ENCODE measurements around the gene MAML2. TPM values are rescaled to one million over a fixed set of nuclear protein-coding genes. Genes with fewer than 3 reads are reported as not detected.

Gene MAML2
- total RNA-seq, 1 experiment from 2014 or later, result 28.3 TPM

GRCh38 chr11:96157517-96157873, 185.5 kb downstream of the MAML2 start:
- TF ChIP-seq EZH2 (IDR thresholded peaks at IDR 0.05; ENCODE audit: low read depth), result no peak
- no peak for TF ChIP-seq CTCF (conservative IDR thresholded peaks at IDR 0.05)
- peak in 1 of 2 experiments; percentile 33 for DNase-seq
- Histone ChIP-seq H2AFZ (no peak overlapping the region), H3K4me2 (peak overlapping the region; percentile 37), H3K9me3 (ENCODE audit: insufficient read depth, low read depth) (no peaks in the 10 kb centered on the region), H3K9me2 (ENCODE audit: insufficient read depth) (no peaks in the 10 kb centered on the region), H3F3A (ENCODE audit: insufficient read depth, low read depth) (peaks cover 40% of the 10 kb centered on the region), H3K27me3 (ENCODE audit: insufficient read depth, low read depth) (no peaks in the 10 kb centered on the region), H3K4me1 (replicated peaks; ENCODE audit: insufficient read depth) (peaks cover 45% of the 10 kb centered on the region), H3K79me2 (ENCODE audit: low read depth) (peaks cover 83% of the 10 kb centered on the region), H3K4me3 (no peak overlapping the region), H4K20me1 (ENCODE audit: insufficient read depth) (no peaks in the 10 kb centered on the region), H3K36me3 (ENCODE audit: low read depth) (peaks cover 8% of the 10 kb centered on the region; the same call in 1 of the 2 replicates), H3K27ac (peak overlapping the region; percentile 73)
- ChIA-PET CTCF (no interaction called here), POLR2A (ENCODE audit: unreplicated experiment) (no interaction called here)
- intact Hi-C loops (cut with micrococcal nuclease; ENCODE audit: unreplicated experiment), result no loop called here
- no TSS peak for BruUV-seq (replicated peaks)

- ChIA-PET POLR2A (ENCODE audit: unreplicated experiment) (interaction anchor here (0.5 to 0.8 kb wide), 4 partner anchors 52 to 118 kb away, joined by 3 to 14 read pairs (median 8); no protein-coding TSS in a partner anchor), CTCF (interaction anchor here (0.5 to 1.3 kb wide), 5 partner anchors 72 to 187 kb away, joined by 3 to 15 read pairs (median 3); partner anchors contain the start of gene MAML2)
- no peaks in the 10 kb centered on the region for H3K9me3 ChIP-seq (ENCODE audit: insufficient read depth, low read depth)
- intact Hi-C loops (cut with micrococcal nuclease; ENCODE audit: unreplicated experiment), result loop anchor here (1.0 kb wide), 1 partner anchor 187 kb away; the partner anchor contains the start of gene MAML2
- peaks cover 8% of the 10 kb centered on the region; the same call in 1 of the 2 replicates for H3K36me3 ChIP-seq (ENCODE audit: low read depth)
- H3K27me3 ChIP-seq (ENCODE audit: insufficient read depth, low read depth), result no peaks in the 10 kb centered on the region
- peak overlapping the region; percentile 73 for H3K27ac ChIP-seq
- peaks cover 40% of the 10 kb centered on the region for H3F3A ChIP-seq (ENCODE audit: insufficient read depth, low read depth)
- H3K4me1 ChIP-seq (replicated peaks; ENCODE audit: insufficient read depth), result peaks cover 45% of the 10 kb centered on the region
- H3K4me3 ChIP-seq, result no peak overlapping the region
- TSS peak; percentile 54 for BruUV-seq (replicated peaks)
- H3K79me2 ChIP-seq (ENCODE audit: low read depth), result peaks cover 85% of the 10 kb centered on the region
- TF ChIP-seq EZH2 (IDR thresholded peaks at IDR 0.05; ENCODE audit: low read depth) (no peak), CTCF (conservative IDR thresholded peaks at IDR 0.05) (no peak)
- no peak overlapping the region for H2AFZ ChIP-seq
- peak in 1 of 2 experiments; percentile 70 for DNase-seq
- no peaks in the 10 kb centered on the region for H3K9me2 ChIP-seq (ENCODE audit: insufficient read depth)
- H4K20me1 ChIP-seq (ENCODE audit: insufficient read depth), result no peaks in the 10 kb centered on the region
- peak overlapping the region; percentile 37 for H3K4me2 ChIP-seq
Measured at GRCh38 chr11:96156379-96156722, 186.6 kb downstream of the MAML2 start.

- Histone ChIP-seq H3K9me2 (ENCODE audit: insufficient read depth) (no peaks in the 10 kb centered on the region), H3F3A (ENCODE audit: insufficient read depth, low read depth) (peaks cover 40% of the 10 kb centered on the region), H4K20me1 (ENCODE audit: insufficient read depth) (no peaks in the 10 kb centered on the region), H2AFZ (no peak overlapping the region), H3K27ac (peak overlapping the region; percentile 73), H3K36me3 (ENCODE audit: low read depth) (peaks cover 8% of the 10 kb centered on the region; the same call in 1 of the 2 replicates), H3K27me3 (ENCODE audit: insufficient read depth, low read depth) (no peaks in the 10 kb centered on the region), H3K4me3 (no peak overlapping the region), H3K79me2 (ENCODE audit: low read depth) (peaks cover 81% of the 10 kb centered on the region), H3K4me1 (replicated peaks; ENCODE audit: insufficient read depth) (peaks cover 45% of the 10 kb centered on the region), H3K9me3 (ENCODE audit: insufficient read depth, low read depth) (no peaks in the 10 kb centered on the region), H3K4me2 (peak overlapping the region; percentile 37)
- intact Hi-C loops (cut with micrococcal nuclease; ENCODE audit: unreplicated experiment), result loop anchor here (1.0 to 2.0 kb wide), 4 partner anchors 58 to 187 kb away; partner anchors contain the start of gene MAML2
- TF ChIP-seq CTCF (conservative IDR thresholded peaks at IDR 0.05) (no peak; the same call in 1 of the 2 replicates), EZH2 (IDR thresholded peaks at IDR 0.05; ENCODE audit: low read depth) (no peak)
- no TSS peak for BruUV-seq (replicated peaks)
- POLR2A ChIA-PET (ENCODE audit: unreplicated experiment), result interaction anchor here (0.5 to 1.5 kb wide), 8 partner anchors 52 to 272 kb away, joined by 3 to 14 read pairs (median 7); partner anchors contain the start of genes CCDC82 and JRKL
- CTCF ChIA-PET, result interaction anchor here (0.5 to 1.3 kb wide), 8 partner anchors 18 to 307 kb away, joined by 3 to 15 read pairs (median 3); partner anchors contain the start of gene MAML2
- DNase-seq, result peak; percentile 80 to 95
Measured at GRCh38 chr11:96155627-96156378, 187.2 kb downstream of the MAML2 start.

Measured in PC-9 (cell line).